ENCODE measurements around the gene C2CD4B. TPM values are rescaled to one million over a fixed set of nuclear protein-coding genes. Genes with fewer than 3 reads are reported as not detected.

Gene C2CD4B
- polyA plus RNA-seq, 3 donors, result 0.05 TPM; not detected in 2

GRCh38 chr15:62208367-62208766 lies 43.3 kb upstream of the C2CD4B start:
- H3K27ac Mint-ChIP-seq, result peak overlapping the region in 1 of 7 donors; percentile 26

GRCh38 chr15:62190675-62191074 lies 25.6 kb upstream of the C2CD4B start:
- H2AFZ ChIP-seq (ENCODE audit: insufficient read depth, low read depth, low read length, poor library complexity, severe bottlenecking), result no peak overlapping the region
- WGBS (ENCODE audit: insufficient coverage), result 60% methylated on average over 2 of the region's 2 CpGs
- intact Hi-C loops (cut with micrococcal nuclease), result no loop called here

More at GRCh38 chr15:62208367-62208766, 43.3 kb upstream of the C2CD4B start:
- WGBS (ENCODE audit: insufficient coverage), result 97% methylated on average over 5 of the region's 9 CpGs
- Mint-ChIP-seq H3K4me3 (no peak overlapping the region), H3K4me1 (no peaks in the 10 kb centered on the region), H3K9me3 (peaks cover 7 to 36% (median 25%) of the 10 kb centered on the region in 7 donors), H3K36me3 (no peaks in the 10 kb centered on the region), H3K27me3 (ENCODE audit: low read depth in 3 of 3) (peaks cover 0 to 1% (median 0%) of the 10 kb centered on the region in 3 donors)
- no peaks in the 10 kb centered on the region for H3K79me2 ChIP-seq (ENCODE audit: insufficient read depth, low read length)
- no peak overlapping the region for H3K4me3 ChIP-seq (replicated peaks in 1 of 3; ENCODE audit: low read depth in 2 of 3, low read length in 3 of 3)
- no peaks in the 10 kb centered on the region for H3K36me3 ChIP-seq (replicated peaks in 1 of 2; ENCODE audit: control insufficient read depth in 1 of 2, insufficient read depth in 2 of 2, low read length in 2 of 2)
- no peaks in the 10 kb centered on the region for H4K20me1 ChIP-seq (ENCODE audit: insufficient read depth, low read length)
- H3K4me2 ChIP-seq (replicated peaks; ENCODE audit: extremely low read depth, low read length, poor library complexity, severe bottlenecking), result no peak overlapping the region
- peaks cover 24 to 32% of the 10 kb centered on the region in 2 donors for H3K9me3 ChIP-seq (replicated peaks in 1 of 2; ENCODE audit: control insufficient read depth in 1 of 2, insufficient read depth in 1 of 2, low read length in 2 of 2)
- no peak overlapping the region for H3K27ac ChIP-seq (ENCODE audit: low read depth in 1 of 2, low read length in 2 of 2)
- DNase-seq, result no peak
- intact Hi-C loops (cut with micrococcal nuclease), result no loop called here
- H3K27me3 ChIP-seq (ENCODE audit: control insufficient read depth in 2 of 2, insufficient read depth in 2 of 2, low read length in 2 of 2), result no peaks in the 10 kb centered on the region
- no peak overlapping the region for H2AFZ ChIP-seq (ENCODE audit: insufficient read depth, low read depth, low read length, poor library complexity, severe bottlenecking)
- H3K4me1 ChIP-seq (ENCODE audit: control insufficient read depth in 1 of 2, insufficient read depth in 2 of 2, low read length in 2 of 2), result no peaks in the 10 kb centered on the region
- no peak for TF ChIP-seq CTCF (IDR thresholded peaks at IDR 0.05)
- H3K9ac ChIP-seq (ENCODE audit: insufficient read depth, low read length, poor library complexity, severe bottlenecking), result no peak overlapping the region

More at GRCh38 chr15:62190675-62191074, 25.6 kb upstream of the C2CD4B start:
- H3K4me3 ChIP-seq (replicated peaks in 1 of 3; ENCODE audit: low read depth in 2 of 3, low read length in 3 of 3), result no peak overlapping the region
- Mint-ChIP-seq H3K27ac (no peak overlapping the region), H3K36me3 (no peaks in the 10 kb centered on the region), H3K4me3 (no peak overlapping the region), H3K9me3 (peaks cover 0 to 4% (median 0%) of the 10 kb centered on the region in 7 donors), H3K4me1 (no peaks in the 10 kb centered on the region), H3K27me3 (ENCODE audit: low read depth in 3 of 3) (peaks cover 11 to 16% (median 11%) of the 10 kb centered on the region in 3 donors)
- no peak overlapping the region for H3K9ac ChIP-seq (ENCODE audit: insufficient read depth, low read length, poor library complexity, severe bottlenecking)
- H3K27me3 ChIP-seq (ENCODE audit: control insufficient read depth in 2 of 2, insufficient read depth in 2 of 2, low read length in 2 of 2), result peaks cover 7 to 11% of the 10 kb centered on the region in 2 donors
- H3K4me1 ChIP-seq (ENCODE audit: control insufficient read depth in 1 of 2, insufficient read depth in 2 of 2, low read length in 2 of 2), result no peaks in the 10 kb centered on the region
- no peaks in the 10 kb centered on the region for H4K20me1 ChIP-seq (ENCODE audit: insufficient read depth, low read length)
- no peak overlapping the region for H3K4me2 ChIP-seq (replicated peaks; ENCODE audit: extremely low read depth, low read length, poor library complexity, severe bottlenecking)
- no peaks in the 10 kb centered on the region for H3K9me3 ChIP-seq (replicated peaks in 1 of 2; ENCODE audit: control insufficient read depth in 1 of 2, insufficient read depth in 1 of 2, low read length in 2 of 2)
- TF ChIP-seq CTCF (IDR thresholded peaks at IDR 0.05), result no peak
- H3K79me2 ChIP-seq (ENCODE audit: insufficient read depth, low read length), result no peaks in the 10 kb centered on the region
- no peak overlapping the region for H3K27ac ChIP-seq (ENCODE audit: low read depth in 1 of 2, low read length in 2 of 2)
- DNase-seq, result no peak
- H3K36me3 ChIP-seq (replicated peaks in 1 of 2; ENCODE audit: control insufficient read depth in 1 of 2, insufficient read depth in 2 of 2, low read length in 2 of 2), result no peaks in the 10 kb centered on the region
